ENCODE data around the gene TUBA4A.

TUBA4A gene

GRCh38 chr2:219244789-219245147, 8.9 kb downstream of the TUBA4A start:
- DNase-seq (ENCODE audit: low read depth in 3 of 3, low spot score in 1 of 3), result no peak

GRCh38 chr2:219243291-219243761, 10.4 kb downstream of the TUBA4A start:
- no peak for DNase-seq (ENCODE audit: low read depth in 3 of 3, low spot score in 1 of 3)

GRCh38 chr2:219234331-219234730, 19.4 kb downstream of the TUBA4A start:
- DNase-seq (ENCODE audit: low read depth in 3 of 3, low spot score in 1 of 3), result no peak

- no peak for DNase-seq (ENCODE audit: low read depth in 3 of 3, low spot score in 1 of 3)
Observed at GRCh38 chr2:219230059-219230540, 23.6 kb downstream of the TUBA4A start.

- peak; percentile 87 to 95 (median 94) for DNase-seq (ENCODE audit: low read depth in 3 of 3, low spot score in 1 of 3)
Observed at GRCh38 chr2:219229305-219230058, 24.2 kb downstream of the TUBA4A start, which contains the start of the genes ANKZF1 and ATG9A. Gene ANKZF1, plus strand, starts transcription at chr2:219229806. Its CDS starts 452 bp downstream, at chr2:219230258. Gene ATG9A, minus strand, starts transcription at chr2:219229636. Its CDS starts 1,612 bp downstream, at chr2:219228024.

GRCh38 chr2:219228911-219229304, 24.8 kb downstream of the TUBA4A start:
- DNase-seq (ENCODE audit: low read depth in 3 of 3, low spot score in 1 of 3), result no peak

GRCh38 chr2:219228041-219228910, 25.4 kb downstream of the TUBA4A start:
- DNase-seq (ENCODE audit: low read depth in 3 of 3, low spot score in 1 of 3), result no peak

- DNase-seq (ENCODE audit: low read depth in 3 of 3, low spot score in 1 of 3), result no peak
Observed at GRCh38 chr2:219225350-219225749, 28.4 kb downstream of the TUBA4A start.

- DNase-seq (ENCODE audit: low read depth in 3 of 3, low spot score in 1 of 3), result no peak
Observed at GRCh38 chr2:219223831-219224610, 29.7 kb downstream of the TUBA4A start.

GRCh38 chr2:219221957-219222518, 31.7 kb downstream of the TUBA4A start:
- no peak for DNase-seq (ENCODE audit: low read depth in 3 of 3, low spot score in 1 of 3)

- no peak for DNase-seq (ENCODE audit: low read depth in 3 of 3, low spot score in 1 of 3)
Observed at GRCh38 chr2:219220652-219221402, 32.9 kb downstream of the TUBA4A start.

GRCh38 chr2:219219784-219220532, 33.8 kb downstream of the TUBA4A start:
- DNase-seq (ENCODE audit: low read depth in 3 of 3, low spot score in 1 of 3), result no peak

- peak; percentile 57 to 81 (median 69) for DNase-seq (ENCODE audit: low read depth in 3 of 3, low spot score in 1 of 3)
Observed at GRCh38 chr2:219218732-219219701, 34.7 kb downstream of the TUBA4A start, which contains the start of gene ABCB6. Gene ABCB6, minus strand, starts transcription at chr2:219218958. Its CDS starts 285 bp downstream, at chr2:219218673.

- no peak for DNase-seq (ENCODE audit: low read depth in 3 of 3, low spot score in 1 of 3)
Observed at GRCh38 chr2:219218217-219218731, 35.4 kb downstream of the TUBA4A start.

- DNase-seq (ENCODE audit: low read depth in 3 of 3, low spot score in 1 of 3), result no peak
Observed at GRCh38 chr2:219216535-219216915, 37.2 kb downstream of the TUBA4A start.

GRCh38 chr2:219215871-219216534, 37.7 kb downstream of the TUBA4A start:
- no peak for DNase-seq (ENCODE audit: low read depth in 3 of 3, low spot score in 1 of 3)

GRCh38 chr2:219214786-219215185, 38.9 kb downstream of the TUBA4A start:
- DNase-seq (ENCODE audit: low read depth in 3 of 3, low spot score in 1 of 3), result no peak
